K562 (cell line): ENCODE measurements around the gene TRIM24. TPM values are rescaled to one million over a fixed set of nuclear protein-coding genes. Genes with fewer than 3 reads are reported as not detected.

Source experiments
- ATAC-seq: fragments of 200-7000 bp; cut with Tn5 transposase; 3 replicates; pipeline ENCODE4 v1.9.1; 2020; ENCODE audit warnings: moderate library complexity
- BruUV-seq: library from RNA; stranded (reverse); fragments of 400-500 nt; replicated peaks from 2 replicates; lab custom pipeline; 2021; lab: Mats Ljungman, UMichigan
- CTCF ChIA-PET: fragments of 300-600 bp; formaldehyde crosslinking; extraction: SDS; loops from one replicate; lab custom pipeline; 2021; ENCODE audit warnings: low intra/inter-chr PET ratio; lab: Yijun Ruan, JAX
- POLR2A ChIA-PET: fragments of 300-600, 350-650 bp; sonication (Branson Sonifier 250); formaldehyde crosslinking; extraction: SDS; loops from one replicate; lab custom pipeline; 2021; ENCODE audit warnings: antibody characterized with exemption, inconsistent platforms; lab: Yijun Ruan, JAX
- DNase-seq, 4 experiments: peaks; one replicate each; pipeline versions ENCODE4 v3.0.0 to v3.0.0-alpha.2; 2011 to 2018; ENCODE audit warnings: low spot score in 3 of 4, mixed read lengths in 3 of 4; ENCODE audit errors: extremely low read depth in 1 of 4
- FAIRE-seq: peaks from 2 replicates; lab custom pipeline; 2011; peaks lifted over from hg19 to GRCh38; lab: Jason Lieb, UNC
- H2AFZ ChIP-seq: 2 replicates; pipeline ENCODE4 v1.6.0; 2011; ENCODE audit warnings: low read depth, low read length, control low read depth, inconsistent platforms
- H3K27ac ChIP-seq: fragments of 200-600 bp; 3 replicates; pipeline ENCODE4 v1.8.0; 2011; ENCODE audit warnings: low read depth, mild to moderate bottlenecking, control low read depth, inconsistent platforms, low read length, moderate library complexity, mixed read lengths; ENCODE audit errors: extremely low read depth
- H3K27me3 ChIP-seq, 2 experiments: fragments of 300-600 bp in 1 of 2; 2 replicates in 1 of 2; 3 replicates in 1 of 2; pipeline versions ENCODE4 v1.6.0 to v1.8.0; 2011; ENCODE audit warnings: inconsistent platforms in 2 of 2, low read length in 2 of 2, mild to moderate bottlenecking in 1 of 2, mixed read lengths in 1 of 2, moderate library complexity in 1 of 2; ENCODE audit not compliant: control insufficient read depth in 2 of 2, insufficient read depth in 2 of 2
- H3K36me3 ChIP-seq: fragments of 300-600 bp; 3 replicates; pipeline ENCODE4 v1.8.0; 2011; ENCODE audit warnings: mild to moderate bottlenecking, low read length, inconsistent platforms; ENCODE audit not compliant: control insufficient read depth, insufficient read depth
- H3K4me1 ChIP-seq, 2 experiments: fragments of 200-600 bp in 1 of 2; replicated peaks in 1 of 2; 2 replicates in 1 of 2; 3 replicates in 1 of 2; pipeline versions ENCODE4 v1.5.1 to v1.8.0; 2011; ENCODE audit warnings: inconsistent platforms in 2 of 2, low read length in 2 of 2, mild to moderate bottlenecking in 1 of 2, mixed read lengths in 1 of 2, moderate library complexity in 1 of 2; ENCODE audit not compliant: control insufficient read depth in 2 of 2, insufficient read depth in 2 of 2
- H3K4me2 ChIP-seq: 2 replicates; pipeline ENCODE4 v1.6.1; 2011; ENCODE audit warnings: low read length, control low read depth, inconsistent platforms, mixed read lengths; ENCODE audit not compliant: insufficient read depth
- H3K4me3 ChIP-seq: fragments of 200-600 bp; sonication (generic), shearing (Covaris generic); 2 replicates; pipeline ENCODE4 v1.5.1; 2016; ENCODE audit warnings: control low read depth, inconsistent platforms
- H3K79me2 ChIP-seq: fragments of 200-600 bp; 3 replicates; pipeline ENCODE4 v1.8.0; 2011; ENCODE audit warnings: low read length, inconsistent platforms; ENCODE audit not compliant: control insufficient read depth, insufficient read depth
- H3K9ac ChIP-seq, 2 experiments: 2 replicates each; pipeline versions ENCODE4 v1.6.0 to v1.6.1; 2011; ENCODE audit warnings: low read depth in 2 of 2, low read length in 2 of 2, control low read depth in 1 of 2, inconsistent platforms in 1 of 2, mild to moderate bottlenecking in 1 of 2, mixed read lengths in 1 of 2; ENCODE audit not compliant: insufficient read depth in 1 of 2
- H3K9me1 ChIP-seq: one replicate; pipeline ENCODE4 v1.6.0; 2011; ENCODE audit warnings: inconsistent platforms, mild to moderate bottlenecking, low read length, moderate library complexity; ENCODE audit not compliant: control insufficient read depth, insufficient read depth
- H3K9me3 ChIP-seq: replicated peaks from 2 replicates; pipeline ENCODE4 v1.5.1; 2011; ENCODE audit warnings: low read depth, low read length, inconsistent platforms; ENCODE audit not compliant: control insufficient read depth, insufficient read depth
- H4K20me1 ChIP-seq: replicated peaks from 2 replicates; pipeline ENCODE4 v1.6.1; 2011; ENCODE audit warnings: low read length, inconsistent platforms, mixed read lengths; ENCODE audit not compliant: control insufficient read depth, insufficient read depth
- ATF1 ChIP-seq, 2 experiments: fragments of 450-650 bp in 1 of 2; IDR thresholded peaks; 2 replicates each; pipeline ENCODE4 v1.6.1; 2016; ENCODE audit warnings: missing compliant biosample characterization in 1 of 2, missing genetic modification characterization in 1 of 2
- MCM2 ChIP-seq: fragments of 450-650 bp; IDR thresholded peaks from 2 replicates; pipeline ENCODE4 v1.6.1; 2017; ENCODE audit warnings: low read depth, mild to moderate bottlenecking
- PHB ChIP-seq: fragments of 250-450 bp; sonication (Bioruptor Pico); IDR thresholded peaks from 2 replicates; pipeline ENCODE4 v1.5.0; 2021
- POLR2G ChIP-seq: fragments of 200-400 bp; formaldehyde crosslinking; IDR thresholded peaks from 2 replicates; pipeline ENCODE4 v1.6.1; 2017; ENCODE audit warnings: low read depth, mild to moderate bottlenecking, antibody characterized with exemption, low read length, moderate library complexity
- RFX1 ChIP-seq: fragments of 450-650 bp; IDR thresholded peaks from 2 replicates; pipeline ENCODE4 v1.6.1; 2016; ENCODE audit warnings: mild to moderate bottlenecking, moderate library complexity
- SP2 ChIP-seq: IDR thresholded peaks from 2 replicates; pipeline ENCODE4 v1.6.1; 2011; ENCODE audit warnings: mild to moderate bottlenecking, low read depth, low read length, moderate library complexity; ENCODE audit not compliant: poor library complexity, severe bottlenecking; ENCODE audit errors: extremely low read depth
- SPI1 ChIP-seq: IDR thresholded peaks from 2 replicates; pipeline ENCODE4 v1.6.1; 2011; ENCODE audit warnings: low read depth, low read length, control low read depth, borderline replicate concordance
- YBX1 ChIP-seq: fragments of 450-650 bp; IDR thresholded peaks from 2 replicates; pipeline ENCODE4 v1.7.1; 2016; ENCODE audit warnings: mild to moderate bottlenecking
- ZFP1 ChIP-seq: fragments of 450-650 bp; formaldehyde crosslinking; IDR thresholded peaks from 2 replicates; pipeline ENCODE4 v1.4.0; 2020; ENCODE audit warnings: mild to moderate bottlenecking, mixed read lengths
- ZNF175 ChIP-seq: fragments of 200-800 bp; sonication (Bioruptor generic); IDR thresholded peaks from 2 replicates; pipeline ENCODE4 v1.6.1; 2016; ENCODE audit warnings: low read depth, mild to moderate bottlenecking, missing genetic modification characterization, missing compliant biosample characterization
- ZNF232 ChIP-seq: sonication (generic); formaldehyde crosslinking; IDR thresholded peaks from 2 replicates; pipeline ENCODE4 v1.8.0; 2022; ENCODE audit warnings: mild to moderate bottlenecking, missing genetic modification reagents
- WGBS: fragments of 100-300 bp; shearing (Covaris generic); methylation state at CpG from one replicate; pipeline ENCODE4 v1.1.6; 2016; ENCODE audit warnings: low coverage, mixed read lengths; ENCODE audit not compliant: insufficient coverage; ENCODE audit errors: missing lambda C conversion rate; 5-methylcytosine and 5-hydroxymethylcytosine counted together
- in situ Hi-C: fragments of 300-500 bp; cut with MboI; formaldehyde crosslinking; loops from 4 replicates; pipeline ENCODE4 v1.15.0; 2018; ENCODE audit warnings: inconsistent platforms, mixed read lengths
- intact Hi-C: fragments of 100-400 bp; cut with micrococcal nuclease; formaldehyde crosslinking; loops from 2 replicates; pipeline ENCODE4 v1.14.2; 2022
- polyA plus RNA-seq, 8 experiments: library from polyadenylated mRNA; depleted of rRNA in 4 of 8; stranded (reverse) in 5 of 8; unstranded in 3 of 8; fragments of >200 nt; fragmentation: Nextera tagmentation in 2 of 8; fragmentation: Illumina TruSeq in 1 of 8; extraction: Ambion mirVana in 2 of 8; extraction: Trizol in 1 of 8; gene quantifications; 2 replicates each; pipeline versions ENCODE4 v1.2.1 to v1.2.3, GENCODE V29; 2011 to 2014; ENCODE audit warnings: inconsistent platforms in 1 of 8, missing spikeins in 1 of 8
- total RNA-seq, 7 experiments: library from RNA; depleted of rRNA in 6 of 7; stranded (reverse); fragments of >200 nt in 6 of 7; fragmentation: Illumina TruSeq in 2 of 7; extraction: Trizol in 2 of 7; gene quantifications; 2 replicates each; pipeline versions ENCODE4 v1.2.1 to v1.2.3, GENCODE V29; 2011 to 2021; ENCODE audit warnings: low replicate concordance in 1 of 7
- TF ChIP-seq, protein P1 (sequence below): fragments of 250-450 bp; sonication (Bioruptor Pico); IDR thresholded peaks from 2 replicates; pipeline ENCODE4 v1.8.0; 2021; ENCODE audit warnings: moderate library complexity, mild to moderate bottlenecking, inconsistent platforms
- TF ChIP-seq, protein P2 (sequence below): IDR thresholded peaks from 3 replicates; pipeline ENCODE4 v1.6.1; 2011; ENCODE audit warnings: borderline replicate concordance, mild to moderate bottlenecking; ENCODE audit not compliant: insufficient read length, insufficient read depth

TRIM24 gene
- total and polyA plus RNA-seq, 9 of the 15 experiments (the other 6 are each of a cell fraction or from before 2014, with no cell fraction given), result 13.4 to 74.0 (median 41.7) TPM

DNA sequence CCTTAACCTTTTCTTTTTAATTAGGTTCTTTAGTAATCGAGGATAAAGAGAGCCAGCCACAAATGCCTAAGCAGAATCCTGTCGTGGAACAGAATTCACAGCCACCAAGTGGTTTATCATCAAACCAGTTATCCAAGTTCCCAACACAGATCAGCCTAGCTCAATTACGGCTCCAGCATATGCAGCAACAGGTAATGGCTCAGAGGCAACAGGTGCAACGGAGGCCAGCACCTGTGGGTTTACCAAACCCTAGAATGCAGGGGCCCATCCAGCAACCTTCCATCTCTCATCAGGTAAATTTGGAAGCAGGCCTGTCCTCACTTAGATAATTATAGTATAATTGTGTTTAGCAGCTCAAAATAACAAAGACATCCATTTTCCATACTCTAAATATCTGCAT lies 94.6 kb downstream of the TRIM24 start:
- POLR2A ChIA-PET, result no interaction called here
- TF ChIP-seq ZNF232 (no peak), PHB (no peak), ZNF175 (CRISPR knock-in tag) (no peak), POLR2G (no peak), ZFP1 (no peak), RFX1 (no peak), ATF1 (CRISPR knock-in tag; IDR thresholded peaks at IDR 0.05) (no peak), ATF1 (tag; IDR thresholded peaks at IDR 0.05) (no peak), SP2 (no peak), MCM2 (no peak), SPI1 (no peak), YBX1 (no peak)
- TF ChIP-seq, protein P1, sequence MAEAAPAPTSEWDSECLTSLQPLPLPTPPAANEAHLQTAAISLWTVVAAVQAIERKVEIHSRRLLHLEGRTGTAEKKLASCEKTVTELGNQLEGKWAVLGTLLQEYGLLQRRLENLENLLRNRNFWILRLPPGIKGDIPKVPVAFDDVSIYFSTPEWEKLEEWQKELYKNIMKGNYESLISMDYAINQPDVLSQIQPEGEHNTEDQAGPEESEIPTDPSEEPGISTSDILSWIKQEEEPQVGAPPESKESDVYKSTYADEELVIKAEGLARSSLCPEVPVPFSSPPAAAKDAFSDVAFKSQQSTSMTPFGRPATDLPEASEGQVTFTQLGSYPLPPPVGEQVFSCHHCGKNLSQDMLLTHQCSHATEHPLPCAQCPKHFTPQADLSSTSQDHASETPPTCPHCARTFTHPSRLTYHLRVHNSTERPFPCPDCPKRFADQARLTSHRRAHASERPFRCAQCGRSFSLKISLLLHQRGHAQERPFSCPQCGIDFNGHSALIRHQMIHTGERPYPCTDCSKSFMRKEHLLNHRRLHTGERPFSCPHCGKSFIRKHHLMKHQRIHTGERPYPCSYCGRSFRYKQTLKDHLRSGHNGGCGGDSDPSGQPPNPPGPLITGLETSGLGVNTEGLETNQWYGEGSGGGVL, result no peak
- TF ChIP-seq, protein P2, sequence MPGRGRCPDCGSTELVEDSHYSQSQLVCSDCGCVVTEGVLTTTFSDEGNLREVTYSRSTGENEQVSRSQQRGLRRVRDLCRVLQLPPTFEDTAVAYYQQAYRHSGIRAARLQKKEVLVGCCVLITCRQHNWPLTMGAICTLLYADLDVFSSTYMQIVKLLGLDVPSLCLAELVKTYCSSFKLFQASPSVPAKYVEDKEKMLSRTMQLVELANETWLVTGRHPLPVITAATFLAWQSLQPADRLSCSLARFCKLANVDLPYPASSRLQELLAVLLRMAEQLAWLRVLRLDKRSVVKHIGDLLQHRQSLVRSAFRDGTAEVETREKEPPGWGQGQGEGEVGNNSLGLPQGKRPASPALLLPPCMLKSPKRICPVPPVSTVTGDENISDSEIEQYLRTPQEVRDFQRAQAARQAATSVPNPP, result no peak
- ATAC-seq, result no peak
- Histone ChIP-seq H3K4me3 (no peak overlapping the region), H3K36me3 (peaks cover 95% of the 10 kb centered on the region), H3K4me2 (no peak overlapping the region), H4K20me1 (no peaks in the 10 kb centered on the region), H3K27me3 (no peaks in the 10 kb centered on the region), H3K9me1 (no peaks in the 10 kb centered on the region), H3K79me2 (no peaks in the 10 kb centered on the region), H2AFZ (no peak overlapping the region), H3K9me3 (peaks cover 26% of the 10 kb centered on the region), H3K4me1 (no peaks in the 10 kb centered on the region), H3K27ac (no peak overlapping the region), H3K9ac (no peak overlapping the region)
- WGBS, result 95% methylated on average over 4 of the region's 4 CpGs
- intact Hi-C loops (no loop called here), in situ Hi-C loops (no loop called here)
- no peak for DNase-seq
- CTCF ChIA-PET, result no interaction called here
- no TSS peak for BruUV-seq
- no peak for FAIRE-seq
